ENCODE measurements around the gene NSG1. TPM values are rescaled to one million over a fixed set of nuclear protein-coding genes. Genes with fewer than 3 reads are reported as not detected.

The NSG1 gene
- total RNA-seq, 2 donors from 2014 or later: 0.42 to 0.57 TPM

GRCh38 chr4:4392501-4393183 lies 5.7 kb downstream of the NSG1 start:
- peak; percentile 67 for DNase-seq (ENCODE audit: low spot score)
- intact Hi-C loops (cut with DNase I): no loop called here

- peak; percentile 62 for DNase-seq (ENCODE audit: low spot score)
- intact Hi-C loops (cut with DNase I): no loop called here
These were observed 7.7 kb downstream of the NSG1 start for GRCh38 chr4:4394644-4395043.

- intact Hi-C loops (cut with DNase I): no loop called here
- DNase-seq (ENCODE audit: low spot score): peak; percentile 26
These were observed 8.5 kb downstream of the NSG1 start for GRCh38 chr4:4395371-4395770.

- DNase-seq (ENCODE audit: low spot score): peak; percentile 17
- intact Hi-C loops (cut with DNase I): no loop called here
These were observed 9.1 kb downstream of the NSG1 start for GRCh38 chr4:4395849-4396627.

- intact Hi-C loops (cut with DNase I): no loop called here
- DNase-seq (ENCODE audit: low spot score): peak; percentile 40
These were observed 9.9 kb downstream of the NSG1 start for GRCh38 chr4:4396628-4397440.

- intact Hi-C loops (cut with DNase I): no loop called here
These were observed 10.5 kb downstream of the NSG1 start for GRCh38 chr4:4397441-4397819.

GRCh38 chr4:4398430-4398829 lies 11.5 kb downstream of the NSG1 start:
- DNase-seq (ENCODE audit: low spot score): no peak
- intact Hi-C loops (cut with DNase I): no loop called here

More at GRCh38 chr4:4397441-4397819, 10.5 kb downstream of the NSG1 start:
- peak; percentile 75 for DNase-seq (ENCODE audit: low spot score)

GRCh38 chr4:4401036-4401435 lies 14.1 kb downstream of the NSG1 start:
- intact Hi-C loops (cut with DNase I): no loop called here
- DNase-seq (ENCODE audit: low spot score): no peak

- DNase-seq (ENCODE audit: low spot score): no peak
- intact Hi-C loops (cut with DNase I): no loop called here
These were observed 16.1 kb downstream of the NSG1 start for GRCh38 chr4:4402966-4403365.

GRCh38 chr4:4405358-4405962 lies 18.6 kb downstream of the NSG1 start:
- intact Hi-C loops (cut with DNase I): no loop called here
- DNase-seq (ENCODE audit: low spot score): no peak

GRCh38 chr4:4406455-4407298 lies 19.8 kb downstream of the NSG1 start:
- DNase-seq (ENCODE audit: low spot score): peak; percentile 25
- intact Hi-C loops (cut with DNase I): no loop called here

GRCh38 chr4:4407299-4408131 lies 20.6 kb downstream of the NSG1 start:
- intact Hi-C loops (cut with DNase I): no loop called here
- no peak for DNase-seq (ENCODE audit: low spot score)

GRCh38 chr4:4408132-4408523 lies 21.2 kb downstream of the NSG1 start:
- intact Hi-C loops (cut with DNase I): no loop called here

GRCh38 chr4:4408576-4409335 lies 21.9 kb downstream of the NSG1 start:
- no peak for DNase-seq (ENCODE audit: low spot score)
- intact Hi-C loops (cut with DNase I): no loop called here

More at GRCh38 chr4:4408132-4408523, 21.2 kb downstream of the NSG1 start:
- no peak for DNase-seq (ENCODE audit: low spot score)

GRCh38 chr4:4409416-4410115 lies 22.7 kb downstream of the NSG1 start:
- DNase-seq (ENCODE audit: low spot score): no peak
- intact Hi-C loops (cut with DNase I): no loop called here

- intact Hi-C loops (cut with DNase I): no loop called here
- DNase-seq (ENCODE audit: low spot score): no peak
These were observed 23.4 kb downstream of the NSG1 start for GRCh38 chr4:4410271-4410670.

GRCh38 chr4:4411906-4412305 lies 25.0 kb downstream of the NSG1 start:
- intact Hi-C loops (cut with DNase I): no loop called here
- peak; percentile 57 for DNase-seq (ENCODE audit: low spot score)

All from posterior vena cava (tissue), 2 donors.